Fibroblast of villous mesenchyme (primary cell): ENCODE measurements around the gene EGFL8. TPM values are rescaled to one million over a fixed set of nuclear protein-coding genes. Genes with fewer than 3 reads are reported as not detected.

Experiments
- DNase-seq: peaks from one replicate; pipeline ENCODE4 v3.0.0-alpha.2; 2010; ENCODE audit warnings: low read depth
- H3K4me3 ChIP-seq: 2 replicates; pipeline ENCODE4 v1.5.1; 2011; ENCODE audit warnings: low read depth, mild to moderate bottlenecking, low read length
- total RNA-seq: library from RNA; depleted of rRNA; stranded (reverse); fragments of >200 nt; gene quantifications from 2 replicates; pipeline ENCODE4 v1.2.3, GENCODE V29; 2012
- TF ChIP-seq, protein P1 (sequence below): IDR thresholded peaks from 2 replicates; pipeline ENCODE4 v1.5.1; 2012; ENCODE audit warnings: low read depth, mild to moderate bottlenecking, low read length; ENCODE audit not compliant: insufficient read depth

Gene EGFL8
- total RNA-seq, 1 donor, result 2.6 TPM

DNA sequence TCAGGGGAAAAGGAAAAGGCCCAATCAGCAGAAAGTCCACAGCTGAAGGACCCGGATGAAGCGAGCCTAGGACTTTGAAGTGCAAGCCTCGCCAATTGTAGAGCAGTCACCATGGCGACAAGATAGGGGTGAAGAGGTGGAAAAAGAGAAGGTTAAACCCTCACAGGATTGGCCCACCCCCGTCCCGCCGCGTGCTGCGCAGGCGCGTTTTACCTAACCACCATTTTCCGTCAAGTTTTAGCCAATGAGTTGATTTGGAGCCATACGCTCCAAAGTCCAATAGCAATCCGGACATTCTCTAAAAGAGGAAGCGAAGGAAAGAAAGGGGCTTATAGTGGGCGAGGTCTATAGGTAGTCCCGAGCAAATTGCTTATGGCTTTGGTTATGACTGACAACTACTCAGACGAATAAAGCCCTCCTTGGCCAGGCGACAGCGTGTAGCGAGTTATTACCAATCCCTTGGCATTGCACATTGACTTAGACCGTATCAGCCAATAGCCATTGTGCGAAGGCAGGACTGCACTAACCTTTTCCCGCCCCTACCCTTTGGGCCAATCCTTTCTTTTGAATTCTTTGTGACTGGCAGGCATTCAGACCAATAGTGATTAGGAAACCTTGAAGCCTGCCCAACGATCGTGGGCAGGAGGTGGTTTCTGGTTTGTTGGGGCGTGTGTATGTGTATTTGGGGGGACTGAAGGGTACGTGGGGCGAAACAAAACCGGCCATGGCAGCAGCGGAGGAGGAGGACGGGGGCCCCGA is 13.6 kb downstream of the EGFL8 start, which contains the start of gene RNF5:
Gene RNF5, plus strand, starts transcription at position 618 of the 759 bp plus-strand sequence. Its CDS starts 107 bp downstream, at position 725.
- peak; percentile 100 for DNase-seq
- peak within 1 kb of the TSS; percentile 92 for H3K4me3 ChIP-seq
- TF ChIP-seq, protein P1, sequence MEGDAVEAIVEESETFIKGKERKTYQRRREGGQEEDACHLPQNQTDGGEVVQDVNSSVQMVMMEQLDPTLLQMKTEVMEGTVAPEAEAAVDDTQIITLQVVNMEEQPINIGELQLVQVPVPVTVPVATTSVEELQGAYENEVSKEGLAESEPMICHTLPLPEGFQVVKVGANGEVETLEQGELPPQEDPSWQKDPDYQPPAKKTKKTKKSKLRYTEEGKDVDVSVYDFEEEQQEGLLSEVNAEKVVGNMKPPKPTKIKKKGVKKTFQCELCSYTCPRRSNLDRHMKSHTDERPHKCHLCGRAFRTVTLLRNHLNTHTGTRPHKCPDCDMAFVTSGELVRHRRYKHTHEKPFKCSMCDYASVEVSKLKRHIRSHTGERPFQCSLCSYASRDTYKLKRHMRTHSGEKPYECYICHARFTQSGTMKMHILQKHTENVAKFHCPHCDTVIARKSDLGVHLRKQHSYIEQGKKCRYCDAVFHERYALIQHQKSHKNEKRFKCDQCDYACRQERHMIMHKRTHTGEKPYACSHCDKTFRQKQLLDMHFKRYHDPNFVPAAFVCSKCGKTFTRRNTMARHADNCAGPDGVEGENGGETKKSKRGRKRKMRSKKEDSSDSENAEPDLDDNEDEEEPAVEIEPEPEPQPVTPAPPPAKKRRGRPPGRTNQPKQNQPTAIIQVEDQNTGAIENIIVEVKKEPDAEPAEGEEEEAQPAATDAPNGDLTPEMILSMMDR, result no peak

DNA sequence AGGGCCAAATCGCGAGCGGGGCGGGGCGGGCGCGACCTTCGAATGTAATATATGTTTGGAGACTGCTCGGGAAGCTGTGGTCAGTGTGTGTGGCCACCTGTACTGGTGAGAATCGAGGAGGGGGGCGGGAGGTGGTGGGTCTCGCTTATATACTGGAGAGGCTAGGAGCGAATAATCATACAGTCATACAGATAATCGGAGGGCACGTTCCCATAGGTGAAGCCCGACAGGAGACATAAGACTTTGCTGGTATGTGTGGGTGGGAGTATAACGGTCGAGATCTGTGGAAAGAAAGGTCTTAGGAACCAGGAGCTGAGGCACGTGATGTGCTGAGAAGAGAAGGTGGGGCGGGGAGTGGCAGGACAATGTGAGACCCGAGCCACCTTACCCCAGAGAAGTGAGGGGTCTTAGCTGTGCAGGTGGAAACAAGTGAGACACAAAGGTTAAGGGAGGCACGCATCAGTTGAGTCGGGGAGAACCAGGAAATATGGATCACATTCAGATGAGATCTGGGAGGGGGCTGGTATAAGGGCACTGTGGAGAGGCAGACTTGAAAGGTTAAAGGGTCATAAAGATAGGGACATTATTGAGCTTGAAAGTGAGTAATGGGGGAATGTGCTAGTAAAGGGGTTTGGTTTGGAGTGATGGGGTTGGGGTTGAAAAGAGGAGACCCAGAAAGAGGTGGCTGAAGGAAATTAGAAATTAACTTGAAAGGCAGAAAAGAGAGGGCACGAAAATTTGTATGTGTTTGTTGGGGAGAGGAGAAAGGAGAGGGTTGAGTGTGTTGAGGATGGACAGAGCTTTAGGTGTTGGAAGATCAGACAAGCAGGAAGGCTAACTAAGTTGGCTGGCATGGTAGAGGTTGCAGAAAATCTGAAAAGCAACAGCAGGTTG is 14.4 kb downstream of the EGFL8 start:
- no peak for DNase-seq
- H3K4me3 ChIP-seq, result peak overlapping the region; percentile 92
- TF ChIP-seq, protein P1, result no peak

DNA sequence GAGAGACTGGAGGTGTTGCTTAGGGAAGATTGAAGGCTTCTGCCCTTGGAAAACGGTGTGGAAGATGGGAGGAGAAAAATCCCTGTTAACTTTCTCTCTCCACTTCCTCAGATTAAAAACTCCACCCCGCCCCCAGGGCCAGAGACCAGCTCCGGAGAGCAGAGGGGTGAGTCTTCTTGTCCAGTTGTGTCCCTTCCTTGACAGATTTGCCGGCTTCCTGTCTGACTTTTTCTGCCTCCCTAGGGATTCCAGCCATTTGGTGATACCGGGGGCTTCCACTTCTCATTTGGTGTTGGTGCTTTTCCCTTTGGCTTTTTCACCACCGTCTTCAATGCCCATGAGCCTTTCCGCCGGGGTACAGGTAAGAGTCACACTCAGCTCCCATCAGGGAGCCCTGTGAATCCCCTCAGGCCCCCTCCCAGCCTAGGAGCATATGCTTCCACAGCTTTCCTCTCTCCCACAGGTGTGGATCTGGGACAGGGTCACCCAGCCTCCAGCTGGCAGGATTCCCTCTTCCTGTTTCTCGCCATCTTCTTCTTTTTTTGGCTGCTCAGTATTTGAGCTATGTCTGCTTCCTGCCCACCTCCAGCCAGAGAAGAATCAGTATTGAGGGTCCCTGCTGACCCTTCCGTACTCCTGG is 15.5 kb downstream of the EGFL8 start:
- no peak for DNase-seq
- TF ChIP-seq, protein P1, result no peak
- H3K4me3 ChIP-seq, result no peak overlapping the region

DNA sequence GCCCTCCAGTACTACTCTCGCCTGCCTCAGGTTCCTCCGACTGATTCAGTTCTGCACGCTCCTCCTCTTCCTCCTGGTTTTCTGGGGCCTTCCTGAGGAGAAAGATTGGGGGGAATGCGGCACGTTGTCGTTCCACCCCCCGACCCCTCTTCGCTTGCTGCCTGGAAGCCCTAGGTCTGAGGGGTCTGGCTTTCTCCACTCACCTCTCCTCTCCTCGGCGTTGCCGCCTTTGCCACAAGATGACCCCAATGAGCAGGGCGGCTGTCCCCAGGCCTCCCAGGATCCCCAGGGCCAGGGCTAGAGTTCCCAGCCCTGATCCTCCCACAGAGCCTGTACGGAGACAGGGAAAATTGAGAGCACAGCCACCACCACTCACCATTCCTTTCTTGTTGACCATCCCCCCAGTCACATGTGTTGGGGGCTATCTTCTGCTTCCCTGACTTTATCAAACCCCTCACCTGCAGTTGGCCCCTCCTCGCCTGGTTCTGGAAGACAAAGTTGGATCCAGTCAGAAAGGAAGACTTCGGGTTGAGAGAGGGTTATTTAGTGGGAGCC is 16.8 kb downstream of the EGFL8 start:
- DNase-seq, result no peak
- TF ChIP-seq, protein P1, result no peak
- H3K4me3 ChIP-seq, result no peak overlapping the region

DNA sequence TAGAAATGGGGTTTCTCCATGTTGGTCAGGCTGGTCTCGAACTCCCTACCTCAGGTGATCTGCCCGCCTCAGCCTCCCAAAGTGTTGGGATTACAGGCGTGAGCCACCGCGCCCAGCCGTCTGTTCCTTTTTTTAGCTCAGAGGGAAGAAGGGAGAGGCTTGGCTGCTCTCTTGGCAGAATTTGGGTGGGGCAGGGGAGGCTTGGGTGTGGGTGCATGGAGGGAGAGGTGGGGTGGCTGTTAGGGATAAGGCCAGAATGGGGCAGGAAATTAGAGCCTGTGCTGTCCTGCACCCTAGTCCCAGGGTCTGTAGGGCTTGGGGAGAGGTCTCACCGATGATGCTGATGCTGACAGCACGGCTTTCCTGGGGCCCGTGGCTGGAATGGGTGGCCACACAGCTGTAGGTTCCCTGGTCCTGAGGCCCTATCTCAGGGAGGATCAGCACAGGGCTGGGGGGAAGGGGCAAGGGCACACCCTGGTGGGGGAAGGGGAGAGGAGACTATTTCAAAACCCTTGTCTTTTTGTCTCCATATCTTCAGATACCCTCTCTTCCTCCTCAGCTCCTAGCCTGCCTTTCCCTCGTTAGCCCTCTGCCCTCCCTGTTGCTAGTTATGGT is 17.6 kb downstream of the EGFL8 start:
- H3K4me3 ChIP-seq, result no peak overlapping the region
- no peak for DNase-seq
- TF ChIP-seq, protein P1, result no peak

DNA sequence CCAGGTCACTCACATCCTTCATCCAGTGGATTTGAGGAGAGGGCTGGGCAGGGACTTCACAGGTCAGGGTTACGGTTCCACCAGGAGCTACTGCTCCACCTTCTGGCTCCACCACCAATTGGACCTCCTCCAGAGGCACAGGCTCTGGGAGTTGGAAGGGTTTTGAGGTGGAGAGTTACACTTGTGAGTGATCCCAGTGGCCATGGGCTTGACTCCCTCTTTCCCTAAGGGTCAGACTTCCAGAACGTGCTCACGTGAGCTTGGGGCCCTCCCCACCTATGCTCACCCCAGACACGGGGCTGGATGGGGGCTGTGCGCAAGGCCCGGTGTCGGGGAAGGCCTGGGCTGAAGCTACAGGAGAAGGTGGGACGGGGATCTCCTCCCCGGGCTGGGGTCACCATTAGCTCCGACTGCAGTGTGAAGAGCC is 18.2 kb downstream of the EGFL8 start:
- TF ChIP-seq, protein P1, result no peak
- H3K4me3 ChIP-seq, result no peak overlapping the region
- DNase-seq, result no peak
